ENCODE results near the gene TPI1. TPM values are rescaled to one million over a fixed set of nuclear protein-coding genes. Genes with fewer than 3 reads are reported as not detected.

The TPI1 gene
- total RNA-seq (2022; extraction: Qiagen RNA extraction; ENCODE audit: low read depth) = 1,281 to 1,662 TPM (median 1,628 TPM) in 5 replicates

DNA sequence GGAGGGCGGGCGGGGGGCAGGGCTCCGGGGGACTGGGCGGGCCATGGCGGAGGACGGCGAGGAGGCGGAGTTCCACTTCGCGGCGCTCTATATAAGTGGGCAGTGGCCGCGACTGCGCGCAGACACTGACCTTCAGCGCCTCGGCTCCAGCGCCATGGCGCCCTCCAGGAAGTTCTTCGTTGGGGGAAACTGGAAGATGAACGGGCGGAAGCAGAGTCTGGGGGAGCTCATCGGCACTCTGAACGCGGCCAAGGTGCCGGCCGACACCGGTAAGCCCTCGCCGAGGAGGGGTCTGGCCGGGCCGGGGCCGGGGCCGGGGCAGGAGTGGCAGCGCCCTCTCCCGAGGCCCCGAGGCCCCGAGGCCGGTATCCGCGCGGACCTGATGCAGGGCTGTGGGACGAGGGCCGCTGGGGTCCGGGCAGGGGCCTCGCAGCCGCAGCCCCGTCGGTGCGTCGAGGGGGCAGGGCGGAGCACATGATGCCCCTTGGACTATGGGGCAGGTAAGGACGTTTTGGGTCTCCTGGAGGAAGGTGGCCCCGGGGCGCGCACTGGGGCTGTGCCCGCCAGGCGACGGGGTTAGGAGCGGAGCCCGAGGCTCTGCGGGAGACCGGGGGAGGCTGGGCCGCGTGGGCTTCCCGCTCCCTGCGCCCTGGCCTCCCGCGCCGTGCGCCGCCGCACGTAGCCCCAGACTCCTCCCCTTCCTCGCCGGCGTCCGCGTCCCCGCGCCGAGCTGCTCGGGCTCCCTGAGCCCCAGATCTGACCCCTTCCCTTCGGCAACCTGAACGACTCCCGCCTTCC, at the start of gene TPI1:
Gene TPI1 (plus strand): TSS at position 119 of the 798 bp plus-strand sequence. CDS start 36 bp downstream, at position 155.

GRCh38 chr12:6821591-6822425, 45.5 kb upstream of the TPI1 start, which contains the start of gene GPR162:
TSS of gene GPR162 (plus strand) at chr12:6821821. CDS start at chr12:6823899, 2,078 bp downstream.

DNA sequence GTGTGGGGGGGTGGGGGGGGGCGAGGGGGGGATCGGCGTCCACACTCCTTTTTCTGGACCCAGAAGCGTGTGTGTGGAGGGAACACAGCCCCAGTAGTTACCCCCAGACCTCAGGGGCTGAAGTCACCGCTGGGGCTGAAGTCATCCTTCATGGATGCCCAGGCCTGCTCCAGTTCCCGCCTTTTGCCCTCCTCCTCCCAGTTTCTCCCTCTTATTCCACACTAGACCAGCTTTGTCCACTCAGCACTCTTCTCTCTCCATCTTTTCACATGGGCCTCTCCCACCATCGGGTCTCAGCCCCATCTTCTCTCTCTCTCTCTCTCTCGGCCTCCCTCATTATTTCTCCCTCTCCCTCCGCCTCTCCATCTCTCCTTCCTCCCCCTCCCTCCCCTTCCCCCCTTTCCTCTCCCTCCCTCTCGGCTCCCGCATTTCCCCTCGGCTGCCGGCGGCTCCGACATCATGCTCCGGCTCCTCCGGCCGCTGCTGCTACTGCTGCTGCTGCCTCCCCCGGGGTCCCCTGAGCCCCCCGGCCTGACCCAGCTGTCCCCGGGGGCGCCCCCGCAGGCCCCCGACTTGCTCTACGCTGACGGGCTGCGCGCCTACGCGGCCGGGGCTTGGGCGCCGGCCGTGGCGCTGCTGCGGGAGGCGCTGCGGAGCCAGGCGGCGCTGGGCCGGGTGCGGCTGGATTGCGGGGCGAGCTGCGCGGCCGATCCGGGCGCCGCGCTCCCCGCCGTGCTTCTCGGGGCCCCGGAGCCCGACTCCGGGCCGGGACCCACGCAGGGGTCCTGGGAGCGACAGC, 39.1 kb upstream of the TPI1 start, which contains the start of gene P3H3:
Gene P3H3 (plus strand): TSS at position 426 of the 799 bp plus-strand sequence. CDS start 34 bp downstream, at position 460.

GRCh38 chr12:6840761-6841515, 26.4 kb upstream of the TPI1 start, which contains the start of gene GNB3:
TSS of gene GNB3 (plus strand) at chr12:6840925. CDS start at chr12:6841288, 363 bp downstream.

DNA sequence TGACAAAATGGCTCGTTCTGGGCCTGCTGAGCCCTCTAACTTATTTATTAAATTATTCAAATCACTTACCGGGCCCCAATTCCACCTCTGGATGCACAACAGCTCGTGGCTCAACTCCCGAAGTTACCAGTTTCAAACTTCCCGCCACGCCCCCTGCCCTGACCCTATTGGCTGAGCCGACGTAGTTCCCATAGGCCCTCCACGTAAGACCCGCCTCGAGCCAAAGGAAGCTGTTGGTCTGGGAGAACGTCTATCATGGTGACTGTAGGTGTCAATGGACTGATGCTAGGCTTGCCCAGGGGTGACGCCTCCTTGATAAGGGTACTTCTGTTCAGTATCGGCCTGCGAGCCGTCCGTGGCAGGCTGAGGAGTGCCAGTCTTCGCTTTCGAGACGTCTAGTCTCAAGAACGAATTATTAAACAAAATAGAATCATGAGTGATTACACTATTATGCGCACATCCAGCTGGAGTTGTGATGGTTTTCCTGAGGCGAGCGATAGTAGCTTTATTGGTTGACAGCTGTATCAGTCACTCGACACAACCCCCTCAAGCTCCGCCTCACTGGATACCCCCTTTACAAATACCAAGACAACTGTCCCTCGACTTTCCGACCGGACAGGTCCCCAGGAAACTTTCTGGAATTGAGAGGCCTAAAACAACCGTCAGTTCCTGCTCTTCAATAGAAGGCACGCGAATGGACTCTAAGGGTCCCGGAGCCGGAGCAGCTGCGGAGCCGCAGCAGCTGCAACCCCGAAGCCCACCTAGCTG, 16.0 kb upstream of the TPI1 start, which contains the start of gene CDCA3:
Gene CDCA3 (minus strand): TSS at position 134 of the 768 bp plus-strand sequence. CDS start 334 bp downstream, outside the sequence.

GRCh38 chr12:6851921-6852650, 15.2 kb upstream of the TPI1 start, which contains the start of gene USP5:
TSS of gene USP5 (plus strand) at chr12:6852150. CDS start at chr12:6852180, 30 bp downstream.

GRCh38 chr12:6873094-6874014, 6.0 kb downstream of the TPI1 start, which contains the start of gene SPSB2:
TSS of gene SPSB2 (minus strand) at chr12:6873303. CDS start at chr12:6872901, 402 bp downstream.

GRCh38 chr12:6904280-6905276, 37.2 kb downstream of the TPI1 start, which contains the start of gene LRRC23:
TSS of gene LRRC23 (plus strand) at chr12:6904822. CDS start at chr12:6905634, 812 bp downstream.

GRCh38 chr12:6914246-6914946, 47.1 kb downstream of the TPI1 start, which contains the start of gene ENO2:
TSS of gene ENO2 (plus strand) at chr12:6914580. CDS start at chr12:6915833, 1,253 bp downstream.

Other genes with a start within 250 kb of the TPI1 start
- gene LPAR5, start 231.6 kb upstream of the TPI1 start, total RNA-seq (2022; extraction: Qiagen RNA extraction; ENCODE audit: low read depth) = 0.42 to 1.1 TPM (median 0.76 TPM) in 5 replicates
- gene ACRBP, start 220.1 kb upstream of the TPI1 start, total RNA-seq (2022; extraction: Qiagen RNA extraction; ENCODE audit: low read depth) = 0.29 to 0.48 TPM (median 0.38 TPM) in 4 of 5 replicates, not detected in the other
- gene ING4, start 204.4 kb upstream of the TPI1 start, total RNA-seq (2022; extraction: Qiagen RNA extraction; ENCODE audit: low read depth) = 11.3 to 18.6 TPM (median 14.4 TPM) in 5 replicates
- 49.6 to 66.0 TPM (median 62.9 TPM) in 5 replicates for gene ZNF384, start 178.2 kb upstream of the TPI1 start, total RNA-seq (2022; extraction: Qiagen RNA extraction; ENCODE audit: low read depth)
- 0.68 to 1.3 TPM (median 0.97 TPM) in 5 replicates for gene PIANP, start 166.7 kb upstream of the TPI1 start, total RNA-seq (2022; extraction: Qiagen RNA extraction; ENCODE audit: low read depth)
- gene COPS7A, start 143.5 kb upstream of the TPI1 start, total RNA-seq (2022; extraction: Qiagen RNA extraction; ENCODE audit: low read depth) = 46.4 to 60.7 TPM (median 58.3 TPM) in 5 replicates
- 221 to 313 TPM (median 302 TPM) in 5 replicates for gene MLF2, start 114.4 kb upstream of the TPI1 start, total RNA-seq (2022; extraction: Qiagen RNA extraction; ENCODE audit: low read depth)
- 687 to 1,137 TPM (median 1,048 TPM) in 5 replicates for gene PTMS, start 101.2 kb upstream of the TPI1 start, total RNA-seq (2022; extraction: Qiagen RNA extraction; ENCODE audit: low read depth)
- 0.79 to 2.2 TPM (median 1.6 TPM) in 5 replicates for gene LAG3, start 95.0 kb upstream of the TPI1 start, total RNA-seq (2022; extraction: Qiagen RNA extraction; ENCODE audit: low read depth)
- not detected in 5 replicates for gene CD4, start 78.0 kb upstream of the TPI1 start, total RNA-seq (2022; extraction: Qiagen RNA extraction; ENCODE audit: low read depth)
- 0.39 to 0.87 TPM (median 0.56 TPM) in 5 replicates for gene GPR162, start 45.7 kb upstream of the TPI1 start, total RNA-seq (2022; extraction: Qiagen RNA extraction; ENCODE audit: low read depth)
- gene P3H3, start 39.1 kb upstream of the TPI1 start, total RNA-seq (2022; extraction: Qiagen RNA extraction; ENCODE audit: low read depth) = 14.2 to 32.8 TPM (median 27.5 TPM) in 5 replicates
- gene GNB3, start 26.6 kb upstream of the TPI1 start, total RNA-seq (2022; extraction: Qiagen RNA extraction; ENCODE audit: low read depth) = 2.1 to 2.7 TPM (median 2.3 TPM) in 5 replicates
- 68.4 to 85.8 TPM (median 72.7 TPM) in 5 replicates for gene CDCA3, start 16.2 kb upstream of the TPI1 start, total RNA-seq (2022; extraction: Qiagen RNA extraction; ENCODE audit: low read depth)
- 76.4 to 97.4 TPM (median 80.0 TPM) in 5 replicates for gene USP5, start 15.4 kb upstream of the TPI1 start, total RNA-seq (2022; extraction: Qiagen RNA extraction; ENCODE audit: low read depth)
- 19.2 to 36.2 TPM (median 30.5 TPM) in 5 replicates for gene SPSB2, start 5.8 kb downstream of the TPI1 start, total RNA-seq (2022; extraction: Qiagen RNA extraction; ENCODE audit: low read depth)
- 15.7 to 21.7 TPM (median 17.3 TPM) in 5 replicates for gene LRRC23, start 37.3 kb downstream of the TPI1 start, total RNA-seq (2022; extraction: Qiagen RNA extraction; ENCODE audit: low read depth)
- gene ENO2, start 47.0 kb downstream of the TPI1 start, total RNA-seq (2022; extraction: Qiagen RNA extraction; ENCODE audit: low read depth) = 32.7 to 43.8 TPM (median 41.2 TPM) in 5 replicates
- 36.6 to 87.8 TPM (median 83.1 TPM) in 5 replicates for gene ATN1, start 60.4 kb downstream of the TPI1 start, total RNA-seq (2022; extraction: Qiagen RNA extraction; ENCODE audit: low read depth)
- not detected in 5 replicates for gene RNU7-1, start 76.3 kb downstream of the TPI1 start, total RNA-seq (2022; extraction: Qiagen RNA extraction; ENCODE audit: low read depth)
- gene C12orf57, start 76.5 kb downstream of the TPI1 start, total RNA-seq (2022; extraction: Qiagen RNA extraction; ENCODE audit: low read depth) = 240 to 311 TPM (median 303 TPM) in 5 replicates
- 6.2 to 12.8 TPM (median 11.9 TPM) in 5 replicates for gene PTPN6, start 83.8 kb downstream of the TPI1 start, total RNA-seq (2022; extraction: Qiagen RNA extraction; ENCODE audit: low read depth)
- gene PHB2, start 103.1 kb downstream of the TPI1 start, total RNA-seq (2022; extraction: Qiagen RNA extraction; ENCODE audit: low read depth) = 278 to 353 TPM (median 328 TPM) in 5 replicates
- 55.9 to 81.9 TPM (median 61.3 TPM) in 5 replicates for gene EMG1, start 103.4 kb downstream of the TPI1 start, total RNA-seq (2022; extraction: Qiagen RNA extraction; ENCODE audit: low read depth)
- 26.6 to 31.1 TPM (median 27.6 TPM) in 5 replicates for gene LPCAT3, start 150.9 kb downstream of the TPI1 start, total RNA-seq (2022; extraction: Qiagen RNA extraction; ENCODE audit: low read depth)
- 38.6 to 58.9 TPM (median 42.6 TPM) in 5 replicates for gene C1S, start 193.2 kb downstream of the TPI1 start, total RNA-seq (2022; extraction: Qiagen RNA extraction; ENCODE audit: low read depth)
- gene C1R, start 224.9 kb downstream of the TPI1 start, total RNA-seq (2022; extraction: Qiagen RNA extraction; ENCODE audit: low read depth) = 26.6 to 41.9 TPM (median 28.4 TPM) in 5 replicates
- gene C1RL, start 241.7 kb downstream of the TPI1 start, total RNA-seq (2022; extraction: Qiagen RNA extraction; ENCODE audit: low read depth) = 7.9 to 15.6 TPM (median 10.6 TPM) in 5 replicates